HG03066 (cell line): ENCODE data around the gene LENG1.
"Not testable (repeated sequence)": the region's sequence is repeated elsewhere in the genome, so short reads cannot be mapped to it uniquely, and the experiment has no call there.

Experiments
- ATAC-seq: cut with Tn5 transposase; IDR thresholded peaks from one replicate; pipeline ENCODE4 v1.9.1; 2021; ENCODE audit warnings: low read depth; ENCODE audit not compliant: unreplicated experiment

The LENG1 gene

GRCh38 chr19:54189735-54190502 is 30.4 kb upstream of the LENG1 start:
- peak; percentile 42 for ATAC-seq

- peak; percentile 15 for ATAC-seq
These were observed 29.7 kb upstream of the LENG1 start, which contains the start of gene MBOAT7 for GRCh38 chr19:54189145-54189734. TSS of gene MBOAT7 (minus strand) at chr19:54189580. CDS start at chr19:54188508, 1,072 bp downstream.

GRCh38 chr19:54188215-54188871 is 28.8 kb upstream of the LENG1 start:
- no peak for ATAC-seq

- no peak for ATAC-seq
These were observed 27.4 kb upstream of the LENG1 start for GRCh38 chr19:54186934-54187381.

DNA sequence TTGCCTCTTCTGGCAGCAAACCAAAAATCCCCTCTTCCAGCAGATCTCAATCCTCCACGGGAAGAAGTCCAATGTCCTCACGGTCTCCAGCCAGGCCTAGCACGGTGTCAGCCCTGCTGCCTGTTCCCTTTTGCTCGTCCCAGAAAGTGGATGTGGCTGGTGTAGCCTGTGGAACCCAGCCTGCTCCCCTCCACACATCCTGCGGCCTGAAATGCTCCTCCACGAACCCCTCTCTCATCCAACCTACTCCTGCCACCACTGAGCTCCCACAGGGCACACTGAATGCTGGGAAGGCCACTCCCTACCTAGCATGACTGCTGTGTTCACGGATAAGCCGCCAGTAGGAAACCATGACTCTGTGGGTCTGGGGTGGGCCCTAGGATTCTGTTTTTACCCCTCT is 26.8 kb upstream of the LENG1 start:
- no peak for ATAC-seq

- no peak for ATAC-seq
These were observed 23.9 kb upstream of the LENG1 start for GRCh38 chr19:54183431-54183830.

DNA sequence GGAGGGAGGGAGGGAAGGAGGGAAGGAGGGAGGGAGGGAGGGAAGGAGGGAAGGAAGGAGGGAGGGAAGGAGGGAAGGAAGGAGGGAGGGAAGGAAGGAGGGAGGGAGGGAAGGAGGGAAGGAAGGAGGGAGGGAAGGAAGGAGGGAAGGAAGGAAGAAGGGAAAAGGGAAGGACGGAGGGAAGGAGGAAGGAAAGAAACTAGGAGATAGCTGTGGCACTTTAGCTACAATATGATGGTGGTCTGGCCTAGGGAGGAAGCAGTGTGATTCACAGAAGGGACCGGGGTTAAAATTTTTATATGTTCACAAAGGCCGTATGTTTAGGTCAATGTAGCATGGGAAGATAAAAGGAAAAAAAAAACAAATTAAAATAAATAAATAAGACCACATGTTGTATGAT is 22.4 kb upstream of the LENG1 start:
- not testable (repeated sequence) for ATAC-seq

GRCh38 chr19:54180691-54181091 is 21.2 kb upstream of the LENG1 start:
- ATAC-seq: no peak

DNA sequence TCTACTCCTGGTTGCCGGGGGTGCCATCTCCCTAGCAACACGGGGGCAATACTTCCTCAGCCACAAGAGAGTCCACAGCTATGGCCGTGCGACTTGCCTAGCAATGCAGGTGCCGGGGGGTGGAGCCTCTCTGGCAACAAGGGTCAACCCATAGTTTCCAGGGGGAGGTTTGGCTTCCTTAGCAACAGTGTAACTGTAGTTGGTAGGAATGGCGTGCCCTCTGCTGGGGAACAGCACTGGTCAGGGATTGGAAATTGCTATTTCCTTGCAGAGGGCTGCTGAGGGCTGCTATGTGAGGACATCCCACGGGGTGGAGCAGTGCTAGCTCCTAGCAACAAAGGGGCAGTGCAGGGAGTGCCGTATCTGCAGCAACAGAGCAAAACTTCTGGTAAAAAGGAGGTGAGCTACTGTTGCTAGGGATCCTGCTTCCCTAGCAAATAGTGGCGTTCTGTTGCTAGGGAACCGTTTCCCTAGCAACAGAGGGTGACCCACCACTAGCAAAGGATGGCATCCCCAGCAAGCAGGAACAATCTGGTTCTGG is 20.5 kb upstream of the LENG1 start:
- ATAC-seq: no peak

DNA sequence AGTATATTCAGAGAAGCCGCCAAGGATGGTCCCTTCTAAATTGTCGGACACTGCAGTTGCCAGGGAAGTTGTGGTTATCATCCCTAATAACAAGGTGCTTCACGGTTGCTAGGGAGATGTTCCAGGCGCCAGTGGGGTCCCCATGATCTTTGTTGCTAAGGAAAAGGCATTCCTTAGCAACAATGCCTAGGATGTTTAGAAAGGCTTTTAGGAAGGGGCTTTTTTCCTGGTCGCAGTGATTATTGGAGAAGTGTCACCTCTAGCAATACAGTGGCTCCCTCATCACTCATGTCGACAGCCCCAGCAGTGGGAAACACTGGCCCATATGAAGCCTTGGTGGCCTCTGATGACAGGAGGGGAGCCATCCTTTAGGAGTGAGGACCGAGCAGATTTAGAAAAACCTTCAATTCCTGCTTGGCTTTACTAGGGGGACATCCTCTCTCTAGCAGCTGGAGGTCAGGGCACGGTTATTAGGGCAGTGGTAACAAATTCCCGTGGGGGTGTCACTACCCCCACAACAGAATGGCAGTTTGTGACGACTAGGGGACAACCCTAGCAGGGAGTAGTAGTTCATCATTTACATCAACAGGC is 19.8 kb upstream of the LENG1 start:
- ATAC-seq: no peak

DNA sequence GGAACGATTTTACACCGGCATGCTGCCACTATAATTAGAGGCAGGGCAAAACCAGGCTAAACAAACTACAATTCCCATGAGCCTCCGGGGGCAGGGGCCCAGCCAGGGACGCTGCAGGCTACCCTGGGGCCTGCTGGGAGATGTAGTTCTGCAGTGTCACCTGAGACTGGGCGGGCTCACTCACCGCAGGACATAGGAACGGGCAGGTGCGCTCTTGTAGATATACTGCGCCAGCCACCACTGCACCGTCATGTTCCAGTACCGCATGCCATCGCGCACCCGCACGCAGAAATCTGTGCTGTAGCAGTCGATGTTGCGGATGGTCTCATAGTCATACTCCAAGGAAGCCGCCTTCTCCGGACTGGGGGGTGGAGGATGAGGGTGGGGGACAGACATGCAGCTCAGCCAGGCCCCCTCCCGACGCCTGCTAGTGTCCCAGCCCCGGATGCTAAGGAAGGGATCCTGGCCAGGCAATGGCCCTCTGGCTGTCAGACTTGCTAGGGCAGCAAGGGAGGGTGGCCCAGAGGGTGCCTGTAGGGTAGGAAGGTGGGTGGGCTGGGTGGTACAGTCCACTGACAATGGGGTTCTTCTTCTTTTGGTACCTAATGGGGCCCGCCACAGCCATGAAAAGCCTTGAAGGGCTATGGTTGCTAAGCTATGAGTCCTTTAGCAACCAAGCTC is 19.2 kb upstream of the LENG1 start:
- ATAC-seq: no peak

DNA sequence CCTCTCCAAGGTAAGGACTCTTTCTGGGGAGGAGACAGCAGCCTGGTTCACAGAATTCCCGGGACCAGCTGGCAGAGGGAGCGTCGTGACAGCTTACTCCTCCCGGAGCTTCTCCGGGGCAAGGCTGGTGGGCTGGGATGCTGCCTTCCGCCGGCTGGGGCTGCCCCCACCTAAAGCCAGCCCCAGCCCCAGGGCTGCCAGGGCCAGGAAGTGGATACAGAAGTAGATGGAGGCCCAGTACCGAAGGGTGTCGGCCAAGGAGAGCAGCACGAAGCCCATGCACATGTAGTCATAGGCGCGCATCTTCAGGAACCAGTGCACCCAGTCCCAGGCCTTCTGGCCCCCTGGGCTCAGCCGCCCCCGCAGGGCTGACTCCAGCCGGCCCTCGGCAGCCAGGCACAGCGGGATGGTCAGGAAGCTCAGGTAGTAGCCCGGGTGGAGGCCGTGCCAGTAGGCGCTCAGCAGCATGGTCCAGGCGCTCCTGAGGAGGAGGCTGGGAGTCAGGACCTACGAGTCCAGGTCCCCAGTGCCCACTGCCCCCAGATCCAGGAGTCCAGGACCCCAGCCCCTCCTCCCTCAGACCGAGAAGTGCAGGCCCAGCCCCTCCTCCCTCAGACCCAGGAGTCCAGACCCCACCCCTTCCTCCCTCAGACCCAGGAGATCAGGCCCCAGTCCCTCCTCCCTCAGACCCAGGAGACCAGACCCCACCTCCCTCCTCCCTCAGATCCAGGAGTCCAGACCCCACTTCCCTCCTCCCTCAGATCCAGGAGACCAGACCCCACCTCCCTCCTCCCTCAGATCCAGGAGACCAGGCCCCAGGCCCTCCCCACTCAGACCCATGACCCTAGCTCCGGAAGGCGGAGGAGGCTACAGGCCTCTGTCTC is 14.7 kb upstream of the LENG1 start:
- ATAC-seq: no peak

DNA sequence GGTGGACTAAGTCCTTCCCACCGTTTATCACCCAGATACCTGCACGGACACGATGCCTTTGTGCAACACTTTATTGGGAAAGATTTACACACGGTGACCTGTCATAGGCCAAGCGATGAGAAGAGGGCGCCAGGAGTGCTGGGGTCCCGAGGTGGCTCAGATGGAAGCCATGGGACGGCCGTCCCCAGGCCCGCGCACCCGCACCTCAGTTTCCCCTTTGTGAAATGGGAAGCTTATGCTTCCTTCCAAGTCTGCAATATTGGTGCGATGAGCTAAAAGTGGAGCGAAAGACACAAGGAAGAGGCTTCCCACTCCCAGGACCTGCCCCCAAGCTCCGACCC is 13.8 kb upstream of the LENG1 start:
- no peak for ATAC-seq

DNA sequence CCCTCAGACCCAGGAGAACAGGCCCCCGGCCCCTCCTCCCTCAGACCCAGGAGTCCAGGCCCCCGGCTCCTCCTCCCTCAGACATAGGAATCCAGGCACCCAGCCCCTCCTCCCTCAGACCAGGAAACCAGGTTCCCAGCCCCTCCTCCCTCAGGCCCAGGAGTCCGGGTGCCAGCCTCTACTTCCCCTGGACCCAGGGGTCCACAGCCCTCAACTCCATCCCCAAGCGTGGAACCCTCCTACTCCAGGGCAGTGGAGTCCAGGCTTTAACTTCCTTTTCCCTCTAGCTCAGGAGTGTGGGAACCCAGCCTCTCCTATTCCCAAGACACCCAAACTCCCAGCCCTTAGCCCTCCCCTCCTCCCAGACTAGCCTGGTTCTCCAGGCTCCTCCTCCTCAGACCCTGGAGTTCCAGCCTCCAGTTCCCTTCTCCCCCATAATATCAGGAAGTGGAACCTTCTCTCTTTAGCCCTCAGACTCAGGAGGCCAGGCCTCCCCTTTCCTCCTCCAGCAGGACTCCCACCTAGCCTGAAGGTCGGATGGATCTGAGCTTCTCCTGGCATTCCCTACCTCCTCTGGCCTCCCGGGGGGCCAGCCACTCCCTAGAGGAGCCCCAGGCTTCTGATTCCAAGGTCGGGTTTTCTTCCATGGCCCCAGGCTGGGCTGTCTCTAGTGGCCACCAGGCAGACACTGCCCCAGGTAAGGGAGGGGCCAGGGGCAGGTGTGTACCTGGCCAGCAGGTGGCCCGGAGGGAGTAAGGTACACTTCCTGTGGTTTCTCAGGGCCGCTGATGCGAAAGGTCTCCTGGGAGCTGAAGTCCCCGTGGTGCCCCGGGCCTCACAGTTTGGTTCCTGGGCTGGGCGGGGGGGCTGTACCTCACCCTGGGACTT is 13.2 kb upstream of the LENG1 start, which contains the start of gene TMC4:
Gene TMC4, minus strand, starts transcription at position 690 of the 888 bp plus-strand sequence. Its CDS starts 43 bp downstream, at position 647.
- no peak for ATAC-seq

- ATAC-seq: not testable (repeated sequence)
These were observed 12.4 kb upstream of the LENG1 start for GRCh38 chr19:54171736-54172431.

GRCh38 chr19:54169149-54169740 is 9.7 kb upstream of the LENG1 start:
- no peak for ATAC-seq

DNA sequence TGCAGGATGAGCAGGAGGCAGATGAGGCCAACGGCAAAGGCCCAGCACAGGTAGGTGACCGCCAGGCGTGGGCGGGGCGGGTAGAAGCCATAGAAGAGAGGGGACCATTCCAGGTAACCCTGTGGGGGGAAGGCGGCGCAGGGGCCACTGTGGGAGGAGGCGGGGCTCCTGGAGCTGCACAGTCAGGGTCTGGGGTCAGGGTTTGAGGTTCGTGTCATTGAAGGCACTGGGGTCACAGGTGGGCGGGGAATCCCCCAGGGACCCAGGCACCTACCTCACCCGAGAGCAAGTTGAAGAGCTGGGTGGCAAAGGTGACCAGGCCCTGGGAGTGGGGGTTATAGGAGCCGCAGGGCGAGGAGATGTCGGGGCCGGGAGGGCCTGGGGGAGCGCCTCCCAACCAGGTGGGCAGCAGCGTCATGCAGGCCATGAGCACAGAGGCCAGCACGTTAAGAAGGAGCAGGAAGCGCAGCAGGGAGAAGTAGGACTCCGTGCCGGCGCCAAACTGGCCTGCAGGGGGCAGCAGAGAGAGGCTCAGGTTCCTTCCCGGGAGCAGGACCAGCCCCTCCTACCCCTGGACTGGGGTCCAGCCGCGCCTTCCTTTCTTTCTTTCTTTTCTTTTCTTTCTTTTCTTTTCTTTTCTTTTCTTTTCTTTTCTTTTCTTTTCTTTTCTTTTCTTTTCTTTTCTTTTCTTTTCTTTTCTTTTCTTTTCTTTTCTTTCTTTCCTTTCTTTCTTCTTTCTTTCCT is 8.8 kb upstream of the LENG1 start:
- no peak for ATAC-seq
